Astrocyte of the spinal cord (primary cell): ENCODE results near the gene ZNF579.
A peak's percentile ranks its signal among the peaks of the same experiment; 100 is the strongest.

Experiments used
- DNase-seq: peaks from one replicate; pipeline ENCODE4 v3.0.0; 2011; ENCODE audit warnings: low read depth, low spot score
- H3K4me3 ChIP-seq: 2 replicates; pipeline ENCODE4 v1.5.1; 2011; ENCODE audit warnings: low read depth, mild to moderate bottlenecking, low read length, moderate library complexity
- in situ Hi-C: cut with HindIII; loops from 2 replicates; pipeline ENCODE4 v1.10.0; 2017; ENCODE audit warnings: low sequenced_read_pairs
- TF ChIP-seq, protein P1 (sequence below): IDR thresholded peaks from 2 replicates; pipeline ENCODE4 v1.5.1; 2012; ENCODE audit warnings: low read depth, mild to moderate bottlenecking, low read length, inconsistent platforms

ZNF579 gene

DNA sequence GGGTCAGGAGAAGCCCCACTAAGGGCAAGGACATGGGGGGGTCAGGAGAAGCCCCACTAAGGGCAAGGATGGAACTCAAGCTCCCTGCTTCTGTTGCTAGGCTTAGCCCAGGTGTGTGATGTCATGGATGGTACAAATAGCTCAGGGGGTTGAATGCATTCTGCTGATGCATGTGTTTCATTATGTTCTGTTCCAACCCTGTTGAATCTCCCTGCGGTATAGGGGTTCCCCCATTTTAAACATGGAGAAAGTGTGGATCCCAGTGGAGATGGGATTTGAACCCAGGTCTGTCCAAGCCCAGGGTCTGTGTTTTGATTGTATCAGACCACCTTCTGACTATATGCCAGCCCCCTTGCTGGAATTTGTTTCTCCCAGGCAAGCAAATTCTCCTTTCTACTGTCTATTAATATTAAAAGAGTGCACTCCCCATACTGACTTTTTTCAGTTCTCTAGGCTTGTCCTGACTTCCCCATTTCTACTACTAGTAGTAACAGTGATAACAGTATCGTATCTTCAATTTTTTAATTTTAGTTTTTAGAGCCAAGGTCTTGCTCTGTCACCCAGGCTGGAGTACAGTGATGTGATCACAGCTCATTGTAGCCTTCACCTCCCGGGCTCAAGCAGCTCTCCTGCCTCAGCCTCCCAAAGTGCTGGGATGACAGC, 31.5 kb upstream of the ZNF579 start:
- H3K4me3 ChIP-seq, result no peak overlapping the region
- in situ Hi-C loops, result no loop called here
- no peak for DNase-seq
- TF ChIP-seq, protein P1, sequence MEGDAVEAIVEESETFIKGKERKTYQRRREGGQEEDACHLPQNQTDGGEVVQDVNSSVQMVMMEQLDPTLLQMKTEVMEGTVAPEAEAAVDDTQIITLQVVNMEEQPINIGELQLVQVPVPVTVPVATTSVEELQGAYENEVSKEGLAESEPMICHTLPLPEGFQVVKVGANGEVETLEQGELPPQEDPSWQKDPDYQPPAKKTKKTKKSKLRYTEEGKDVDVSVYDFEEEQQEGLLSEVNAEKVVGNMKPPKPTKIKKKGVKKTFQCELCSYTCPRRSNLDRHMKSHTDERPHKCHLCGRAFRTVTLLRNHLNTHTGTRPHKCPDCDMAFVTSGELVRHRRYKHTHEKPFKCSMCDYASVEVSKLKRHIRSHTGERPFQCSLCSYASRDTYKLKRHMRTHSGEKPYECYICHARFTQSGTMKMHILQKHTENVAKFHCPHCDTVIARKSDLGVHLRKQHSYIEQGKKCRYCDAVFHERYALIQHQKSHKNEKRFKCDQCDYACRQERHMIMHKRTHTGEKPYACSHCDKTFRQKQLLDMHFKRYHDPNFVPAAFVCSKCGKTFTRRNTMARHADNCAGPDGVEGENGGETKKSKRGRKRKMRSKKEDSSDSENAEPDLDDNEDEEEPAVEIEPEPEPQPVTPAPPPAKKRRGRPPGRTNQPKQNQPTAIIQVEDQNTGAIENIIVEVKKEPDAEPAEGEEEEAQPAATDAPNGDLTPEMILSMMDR, result no peak

DNA sequence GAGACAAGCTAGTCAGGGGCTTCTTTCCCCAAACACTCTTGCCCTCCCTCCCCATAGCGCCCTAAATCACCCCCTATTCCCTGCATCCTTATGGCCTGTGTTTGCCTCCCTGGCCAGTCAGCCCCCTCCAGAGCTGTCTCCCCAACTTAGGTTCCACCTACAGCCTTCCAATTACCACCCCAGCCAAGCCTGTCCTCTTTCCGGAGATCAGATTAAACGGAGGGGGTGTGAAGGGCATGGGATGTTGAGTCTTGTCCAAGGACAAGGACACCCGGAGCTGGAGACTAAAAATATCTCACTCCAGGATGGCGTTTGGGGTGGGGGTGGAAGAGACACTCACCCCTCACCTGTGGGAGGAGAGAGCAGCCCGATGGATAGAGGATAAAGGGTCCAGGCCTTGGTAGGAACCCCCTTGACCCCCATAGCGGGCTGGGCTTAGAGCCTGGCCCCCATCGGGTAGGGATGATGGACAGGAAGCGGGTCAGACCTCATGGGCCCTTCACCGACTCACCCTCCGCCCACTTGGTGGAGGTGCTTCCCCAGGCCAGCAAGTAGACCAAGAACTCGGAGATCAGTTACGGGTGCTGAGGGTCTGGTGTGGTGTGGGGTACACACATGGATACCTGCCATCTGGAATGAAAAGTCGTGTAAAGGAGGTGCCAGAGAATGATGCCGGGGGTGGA, 30.8 kb upstream of the ZNF579 start:
- TF ChIP-seq, protein P1, result no peak
- DNase-seq, result no peak
- in situ Hi-C loops, result no loop called here
- no peak overlapping the region for H3K4me3 ChIP-seq

DNA sequence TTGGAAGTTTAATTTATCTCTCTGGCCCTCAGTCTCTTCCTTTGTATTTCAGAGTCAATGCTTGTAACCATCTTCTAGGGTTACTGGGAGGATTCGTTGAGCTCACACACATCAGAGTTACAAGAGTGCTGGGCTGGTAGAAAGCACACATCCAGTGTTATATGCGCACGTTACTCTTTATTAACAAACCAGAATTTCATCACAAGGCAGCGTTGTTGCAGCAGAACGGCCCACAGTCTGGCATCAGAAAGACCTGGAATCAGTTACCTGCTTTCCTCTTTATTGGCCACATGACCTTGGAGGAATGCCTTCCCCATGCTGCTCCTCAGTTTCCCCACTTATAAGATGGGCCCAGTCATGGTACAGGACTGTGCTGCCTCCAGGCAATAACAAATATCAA, 28.7 kb upstream of the ZNF579 start:
- DNase-seq, result no peak
- no peak overlapping the region for H3K4me3 ChIP-seq
- in situ Hi-C loops, result no loop called here

DNA sequence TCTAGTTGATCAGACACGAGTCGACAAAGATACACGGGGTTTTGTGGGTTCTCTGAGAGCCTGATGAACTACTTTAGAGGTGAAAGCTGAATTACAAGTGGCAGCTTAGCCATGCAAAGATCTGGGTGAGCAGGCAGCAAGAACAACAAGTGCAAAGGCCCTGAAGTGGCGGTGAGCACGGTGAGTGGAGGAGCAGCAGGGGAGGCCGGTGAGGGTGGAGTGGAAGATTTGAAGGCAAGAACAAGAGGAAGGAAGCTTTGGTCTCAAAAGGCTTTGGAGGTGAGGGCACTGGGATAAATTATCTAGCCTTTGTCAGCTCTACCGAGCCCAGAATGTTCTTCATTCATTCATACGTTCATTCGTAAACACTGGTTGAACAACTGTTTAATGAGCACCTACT, 26.2 kb upstream of the ZNF579 start:
- TF ChIP-seq, protein P1, result no peak
- peak overlapping the region; percentile 93 for H3K4me3 ChIP-seq
- no peak for DNase-seq
- in situ Hi-C loops, result no loop called here

More for the DNA sequence above, 28.7 kb upstream of the ZNF579 start:
- TF ChIP-seq, protein P1, result no peak

DNA sequence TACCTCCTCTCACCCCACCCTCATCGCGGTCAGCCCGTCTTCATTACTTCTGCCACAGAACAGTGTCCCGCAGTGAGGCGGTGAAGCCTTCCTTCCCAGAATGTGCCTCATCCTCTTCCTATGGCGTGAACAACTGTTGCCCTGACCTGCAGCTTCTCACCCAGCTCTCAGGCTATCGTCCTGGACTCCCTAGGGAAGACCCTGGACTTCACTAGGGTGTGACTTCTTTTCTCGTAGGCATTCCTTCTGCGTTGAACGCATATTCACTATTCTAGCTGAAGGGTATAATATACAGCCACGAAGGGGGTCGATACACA, 25.8 kb upstream of the ZNF579 start:
- TF ChIP-seq, protein P1, result no peak
- no peak for DNase-seq
- in situ Hi-C loops, result no loop called here
- H3K4me3 ChIP-seq, result peak overlapping the region; percentile 93

DNA sequence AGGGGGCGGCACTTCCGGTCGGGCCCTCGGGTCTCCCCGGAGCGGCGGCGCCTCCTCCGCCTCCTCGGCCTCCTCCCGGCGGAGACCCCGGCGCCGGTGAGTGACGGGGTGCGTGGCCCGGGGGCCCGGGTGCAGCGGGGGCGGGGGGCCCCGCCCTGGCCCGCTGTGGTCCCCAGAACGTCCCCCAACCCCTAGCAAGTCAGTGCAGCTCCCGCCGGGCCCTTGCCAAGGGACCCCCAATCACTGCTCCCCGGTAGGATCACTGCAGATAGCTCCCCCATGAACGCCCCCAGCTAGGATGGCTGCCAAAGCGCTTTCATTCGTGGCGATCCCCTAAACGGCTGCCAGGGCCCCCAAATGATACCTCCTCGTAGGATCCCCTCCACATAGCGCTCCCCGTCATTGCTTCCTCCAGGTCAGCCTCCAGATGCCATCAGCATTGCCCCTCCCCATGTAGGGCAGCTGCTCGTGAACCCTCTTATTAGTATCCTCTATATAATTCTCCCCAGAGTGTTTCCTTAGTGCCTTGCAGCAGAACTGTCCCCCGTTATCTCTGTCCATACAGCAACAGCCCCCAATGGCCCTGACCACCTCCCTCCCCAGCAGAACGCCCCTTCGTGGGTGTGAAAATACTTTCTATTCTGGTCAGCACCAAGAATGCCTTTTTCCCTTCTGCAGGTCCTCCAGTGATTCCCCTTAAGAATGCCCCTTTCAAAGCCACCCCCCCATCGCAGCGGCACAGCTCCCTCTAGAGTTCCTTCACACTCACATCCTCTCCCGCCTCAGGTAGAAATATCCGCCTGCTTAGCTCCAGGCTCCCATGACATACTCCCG, 25.2 kb upstream of the ZNF579 start, which contains the start of gene ZNF865:
Gene ZNF865, plus strand, starts transcription at position 11 of the 834 bp plus-strand sequence. CDS start 7,972 bp downstream, outside the sequence.
- TF ChIP-seq, protein P1, result peak; percentile 88
- H3K4me3 ChIP-seq, result peak within 1 kb of the TSS; percentile 93
- in situ Hi-C loops, result no loop called here
- peak; percentile 87 for DNase-seq
